A549 (cell line): ENCODE measurements around the gene CCDC33.

ENCODE experiments used
- CHD4 ChIP-seq: fragments of 200-600 bp; sonication (generic); IDR thresholded peaks from 2 replicates; pipeline ENCODE4 v1.6.1; 2016; ENCODE audit warnings: antibody characterized with exemption, mild to moderate bottlenecking, borderline replicate concordance
- CTCF ChIP-seq: fragments of >200 bp; sonication (Bioruptor Twin); formaldehyde crosslinking; IDR thresholded peaks from 3 replicates; pipeline ENCODE4 v1.5.1; 2016
- ELK1 ChIP-seq: fragments of 150-350 bp; IDR thresholded peaks from 2 replicates; pipeline ENCODE4 v1.6.1; 2014; ENCODE audit warnings: low read depth, mild to moderate bottlenecking, low read length
- FOSL2 ChIP-seq, 2 experiments: fragments of 450-650 bp in 1 of 2; fragments of >200 bp in 1 of 2; sonication (Bioruptor Twin) in 1 of 2; formaldehyde crosslinking; IDR thresholded peaks; 2 replicates each; pipeline versions ENCODE4 v1.5.0 to v1.6.1; 2016 to 2020; ENCODE audit warnings: mild to moderate bottlenecking in 1 of 2, moderate library complexity in 1 of 2
- HES2 ChIP-seq: fragments of >200 bp; sonication (Bioruptor Twin); formaldehyde crosslinking; IDR thresholded peaks from 2 replicates; pipeline ENCODE4 v1.6.1; 2016
- KDM1A ChIP-seq: fragments of 200-600 bp; sonication (generic); IDR thresholded peaks from 2 replicates; pipeline ENCODE4 v1.6.1; 2016; ENCODE audit warnings: low read depth, mild to moderate bottlenecking
- MAZ ChIP-seq: fragments of 150-350 bp; IDR thresholded peaks from 2 replicates; pipeline ENCODE4 v1.6.1; 2014; ENCODE audit warnings: antibody characterized with exemption, low read depth, low read length, borderline replicate concordance
- POLR2A ChIP-seq: IDR thresholded peaks from 2 replicates; pipeline ENCODE4 v1.6.1; 2012; ENCODE audit warnings: mild to moderate bottlenecking, low read length

DNA sequence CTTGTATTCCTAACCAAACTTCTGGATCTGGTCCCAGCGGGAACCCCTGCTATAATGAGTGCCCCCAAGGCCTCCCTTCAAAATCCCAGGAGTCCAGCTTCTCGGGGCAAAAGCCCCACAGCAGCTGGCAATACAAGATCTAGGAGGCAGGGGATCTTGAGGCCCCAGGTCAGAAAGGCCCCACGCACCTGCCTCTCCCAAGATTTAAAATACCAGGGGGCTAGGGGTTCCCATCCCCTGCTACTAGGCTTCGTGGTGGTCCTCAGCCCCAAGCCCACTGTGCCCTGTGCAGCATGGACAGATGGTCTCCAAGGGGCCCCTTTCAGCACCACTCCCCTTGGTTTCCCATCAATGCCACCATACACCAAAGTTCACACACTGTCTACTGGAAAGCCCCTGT, 147.2 kb downstream of the CCDC33 start:
- no peak for TF ChIP-seq KDM1A
- no peak for TF ChIP-seq CTCF
- TF ChIP-seq FOSL2 (IDR thresholded peaks at IDR 0.05), result no peak
- no peak for TF ChIP-seq FOSL2 (CRISPR knock-in tag; IDR thresholded peaks at IDR 0.05)
- no peak for TF ChIP-seq CHD4
- TF ChIP-seq ELK1, result no peak
- TF ChIP-seq POLR2A, result no peak
- TF ChIP-seq MAZ, result no peak
- no peak for TF ChIP-seq HES2
